H9 (cell line): ENCODE data around the gene CAPN14. TPM values are rescaled to one million over a fixed set of nuclear protein-coding genes. Genes with fewer than 3 reads are reported as not detected.

Source experiments
- DNase-seq: peaks from one replicate; pipeline ENCODE4 v3.0.0-alpha.2; 2017
- H2AFZ ChIP-seq: one replicate; pipeline ENCODE4 v1.6.1; 2013; ENCODE audit warnings: mild to moderate bottlenecking, low read length, control low read depth, moderate library complexity
- H2AK5ac ChIP-seq: 2 replicates; pipeline ENCODE4 v1.6.1; 2013; ENCODE audit warnings: low read length, control low read depth, mixed read lengths; ENCODE audit not compliant: insufficient read length
- H2BK120ac ChIP-seq: one replicate; pipeline ENCODE4 v1.6.1; 2013; ENCODE audit warnings: low read depth, mild to moderate bottlenecking, low read length, control low read depth, inconsistent platforms; ENCODE audit not compliant: poor library complexity, severe bottlenecking
- H2BK12ac ChIP-seq: 2 replicates; pipeline ENCODE4 v1.6.1; 2013; ENCODE audit warnings: low read length, control low read depth, mixed read lengths, low read depth; ENCODE audit not compliant: insufficient read length
- H2BK15ac ChIP-seq: 2 replicates; pipeline ENCODE4 v1.6.1; 2013; ENCODE audit warnings: low read depth, low read length, control low read depth
- H2BK20ac ChIP-seq: one replicate; pipeline ENCODE4 v1.6.1; 2013; ENCODE audit warnings: low read depth, mild to moderate bottlenecking, low read length, control low read depth, inconsistent platforms; ENCODE audit not compliant: poor library complexity, severe bottlenecking
- H2BK5ac ChIP-seq: 2 replicates; pipeline ENCODE4 v1.6.1; 2013; ENCODE audit warnings: low read length, control low read depth, mixed read lengths; ENCODE audit not compliant: insufficient read length
- H3K14ac ChIP-seq: 2 replicates; pipeline ENCODE4 v1.6.1; 2013; ENCODE audit warnings: low read length, control low read depth; ENCODE audit not compliant: insufficient read depth
- H3K18ac ChIP-seq: 2 replicates; pipeline ENCODE4 v1.6.1; 2013; ENCODE audit warnings: low read depth, mild to moderate bottlenecking, mixed read lengths, low read length, control low read depth; ENCODE audit not compliant: insufficient read length
- H3K23ac ChIP-seq: 2 replicates; pipeline ENCODE4 v1.6.1; 2013; ENCODE audit warnings: low read length, control low read depth, mixed read lengths, low read depth; ENCODE audit not compliant: insufficient read length
- H3K23me2 ChIP-seq: 2 replicates; pipeline ENCODE4 v1.6.1; 2013; ENCODE audit warnings: low read depth, mild to moderate bottlenecking, mixed read lengths, low read length, control low read depth; ENCODE audit not compliant: insufficient read length, poor library complexity, severe bottlenecking
- H3K27ac ChIP-seq: 2 replicates; pipeline ENCODE4 v1.5.1; 2013; ENCODE audit warnings: low read length, control low read depth, mixed read lengths, low read depth; ENCODE audit not compliant: insufficient read length
- H3K27me3 ChIP-seq: 2 replicates; pipeline ENCODE4 v1.6.1; 2013; ENCODE audit warnings: low read length, control low read depth, inconsistent platforms; ENCODE audit not compliant: insufficient read depth
- H3K4ac ChIP-seq: 2 replicates; pipeline ENCODE4 v1.6.1; 2013; ENCODE audit warnings: low read depth, mild to moderate bottlenecking, control low read depth, inconsistent platforms, low read length, moderate library complexity
- H3K4me1 ChIP-seq: 2 replicates; pipeline ENCODE4 v1.6.1; 2013; ENCODE audit warnings: low read length, control low read depth, inconsistent platforms; ENCODE audit not compliant: insufficient read depth
- H3K4me2 ChIP-seq: 2 replicates; pipeline ENCODE4 v1.6.1; 2013; ENCODE audit warnings: low read length, control low read depth, mixed read lengths; ENCODE audit not compliant: insufficient read length, insufficient read depth
- H3K56ac ChIP-seq: 2 replicates; pipeline ENCODE4 v1.6.1; 2013; ENCODE audit warnings: low read depth, mild to moderate bottlenecking, mixed read lengths, low read length, control low read depth; ENCODE audit not compliant: insufficient read length
- H3K79me1 ChIP-seq: 2 replicates; pipeline ENCODE4 v1.6.1; 2013; ENCODE audit warnings: low read depth, mild to moderate bottlenecking, moderate library complexity, low read length, control low read depth, inconsistent platforms; ENCODE audit not compliant: insufficient read depth, poor library complexity, severe bottlenecking
- H3K79me2 ChIP-seq: 2 replicates; pipeline ENCODE4 v1.6.1; 2013; ENCODE audit warnings: low read length, control low read depth, inconsistent platforms; ENCODE audit not compliant: insufficient read depth
- H3K9ac ChIP-seq: 2 replicates; pipeline ENCODE4 v1.6.1; 2013; ENCODE audit warnings: low read length, control low read depth, mixed read lengths; ENCODE audit not compliant: insufficient read length; ENCODE audit errors: extremely low read depth
- H3K9me3 ChIP-seq: one replicate; pipeline ENCODE4 v1.6.1; 2013; ENCODE audit warnings: low read depth, low read length, inconsistent platforms; ENCODE audit not compliant: control insufficient read depth
- H3T11ph ChIP-seq: one replicate; pipeline ENCODE4 v1.6.1; 2013; ENCODE audit warnings: mild to moderate bottlenecking, low read length, control low read depth, inconsistent platforms
- H4K20me1 ChIP-seq: one replicate; pipeline ENCODE4 v1.6.1; 2013; ENCODE audit not compliant: control insufficient read depth, insufficient read length, insufficient read depth
- H4K5ac ChIP-seq: 2 replicates; pipeline ENCODE4 v1.6.1; 2013; ENCODE audit warnings: low read depth, mild to moderate bottlenecking, mixed read lengths, low read length, control low read depth; ENCODE audit not compliant: insufficient read length
- H4K8ac ChIP-seq: replicated peaks from 2 replicates; pipeline ENCODE4 v1.6.1; 2013; ENCODE audit warnings: low read length, control low read depth, mixed read lengths, low read depth; ENCODE audit not compliant: insufficient read length
- H4K91ac ChIP-seq: 2 replicates; pipeline ENCODE4 v1.6.1; 2013; ENCODE audit warnings: low read depth, mild to moderate bottlenecking, moderate library complexity, mixed read lengths, low read length, control low read depth; ENCODE audit not compliant: insufficient read length
- H3K27ac Mint-ChIP-seq, 3 experiments: 2 replicates in 2 of 3; 3 replicates in 1 of 3; pipeline ENCODE4 v1.8.0; 2020 to 2021; ENCODE audit warnings: mixed read lengths in 3 of 3, mild to moderate bottlenecking in 1 of 3, moderate library complexity in 1 of 3
- H3K27me3 Mint-ChIP-seq: 2 replicates; pipeline ENCODE4 v1.8.0; 2021; ENCODE audit warnings: low read depth, mild to moderate bottlenecking, moderate library complexity, mixed read lengths
- H3K36me3 Mint-ChIP-seq, 3 experiments: 2 replicates in 2 of 3; 3 replicates in 1 of 3; pipeline ENCODE4 v1.8.0; 2020 to 2021; ENCODE audit warnings: low read depth in 3 of 3, mixed read lengths in 3 of 3; ENCODE audit not compliant: insufficient read depth in 1 of 3
- H3K4me1 Mint-ChIP-seq, 2 experiments: 2 replicates each; pipeline ENCODE4 v1.8.0; 2020; ENCODE audit warnings: mixed read lengths in 2 of 2
- H3K4me3 Mint-ChIP-seq, 2 experiments: 2 replicates in 1 of 2; 3 replicates in 1 of 2; pipeline ENCODE4 v1.8.0; 2020 to 2021; ENCODE audit warnings: mild to moderate bottlenecking in 2 of 2, mixed read lengths in 2 of 2, moderate library complexity in 1 of 2
- H3K9me3 Mint-ChIP-seq, 2 experiments: 2 replicates in 1 of 2; 3 replicates in 1 of 2; pipeline ENCODE4 v1.8.0; 2020; ENCODE audit warnings: mild to moderate bottlenecking in 2 of 2, mixed read lengths in 2 of 2, moderate library complexity in 1 of 2
- CTCF ChIP-seq: fragments of 200-600 bp; sonication (generic); conservative IDR thresholded peaks from 3 replicates; pipeline ENCODE4 v1.8.0; 2021; ENCODE audit warnings: antibody characterized with exemption, mild to moderate bottlenecking
- WGBS: extraction: QIAGEN DNeasy Blood & Tissue Kit; methylation state at CpG from one replicate; pipeline ENCODE4 v1.1.7; 2013; ENCODE audit warnings: missing lambda C conversion rate, low lambda C conversion rate, mixed read lengths; ENCODE audit not compliant: insufficient read length; ENCODE audit errors: extremely low coverage; 5-methylcytosine and 5-hydroxymethylcytosine counted together
- total RNA-seq: library from RNA; stranded (reverse); gene quantifications from 2 replicates; pipeline ENCODE4 v1.2.1, GENCODE V29; 2021

Gene CAPN14
- total RNA-seq, 1 experiment from 2014 or later: 0.09 TPM

- no CpG with 5 or more reads among the region's 4 CpGs for WGBS
- no peak for TF ChIP-seq CTCF
- Histone ChIP-seq H3K27ac (no peak overlapping the region), H3K79me2 (no peaks in the 10 kb centered on the region), H4K20me1 (no peaks in the 10 kb centered on the region), H3K9me3 (no peaks in the 10 kb centered on the region), H3K18ac (no peak overlapping the region), H2AFZ (no peak overlapping the region), H3K9ac (no peak overlapping the region), H2BK20ac (no peak overlapping the region), H2BK15ac (no peak overlapping the region), H2BK12ac (no peak overlapping the region), H3K4me1 (no peaks in the 10 kb centered on the region), H2BK5ac (no peak overlapping the region), H3K4me2 (no peak overlapping the region), H2AK5ac (no peak overlapping the region), H3K23me2 (no peaks in the 10 kb centered on the region), H4K5ac (no peak overlapping the region), H3K79me1 (no peaks in the 10 kb centered on the region), H3K14ac (no peak overlapping the region; the same call in 1 of the 2 replicates), H3K27me3 (no peaks in the 10 kb centered on the region), H3K4ac (no peak overlapping the region), H4K91ac (no peak overlapping the region), H3T11ph (no peak overlapping the region), H4K8ac (no peak overlapping the region), H3K56ac (no peak overlapping the region), H3K23ac (no peak overlapping the region), H2BK120ac (no peak overlapping the region)
- H3K4me3 Mint-ChIP-seq: no peak overlapping the region
- no peak for DNase-seq
- no peaks in the 10 kb centered on the region for H3K36me3 Mint-ChIP-seq
- no peak overlapping the region for H3K27ac Mint-ChIP-seq
- H3K27me3 Mint-ChIP-seq: peaks cover 4% of the 10 kb centered on the region; the same call in 1 of the 2 replicates
- H3K4me1 Mint-ChIP-seq: peaks cover 10 to 12% of the 10 kb centered on the region in 2 experiments
- H3K9me3 Mint-ChIP-seq: no peaks in the 10 kb centered on the region
Measured at GRCh38 chr2:31193806-31194205, 23.5 kb downstream of the CAPN14 start.
